Fibroblast of skin of left biceps (primary cell): Measurements from ENCODE around the gene EGFLAM.
A peak's percentile ranks its signal among the peaks of the same experiment; 100 is the strongest.

Source experiments
- DNase-seq, 2 experiments: peaks; one replicate each; pipeline ENCODE4 v3.0.0-alpha.2; 2013; ENCODE audit warnings: low read depth in 2 of 2

The EGFLAM gene

DNA sequence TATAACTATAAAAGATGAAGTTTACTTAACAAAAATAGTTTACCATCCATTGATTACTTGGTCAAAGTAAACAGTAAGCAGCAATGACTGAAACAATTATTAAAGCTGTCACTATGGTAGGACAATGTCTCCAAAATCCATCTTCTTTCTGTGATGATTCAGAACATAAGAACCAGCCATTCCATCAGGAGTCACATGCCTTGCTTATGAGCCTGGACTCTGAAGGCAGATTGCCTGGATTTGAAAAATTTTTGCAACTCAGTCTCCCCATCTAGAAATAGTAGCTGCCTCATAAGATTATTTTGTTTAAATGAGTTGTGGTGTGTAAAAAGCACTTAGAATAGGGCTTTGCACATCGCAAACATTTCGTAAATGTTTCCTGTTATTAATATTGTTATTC is 161.9 kb downstream of the EGFLAM start:
- DNase-seq: no peak

DNA sequence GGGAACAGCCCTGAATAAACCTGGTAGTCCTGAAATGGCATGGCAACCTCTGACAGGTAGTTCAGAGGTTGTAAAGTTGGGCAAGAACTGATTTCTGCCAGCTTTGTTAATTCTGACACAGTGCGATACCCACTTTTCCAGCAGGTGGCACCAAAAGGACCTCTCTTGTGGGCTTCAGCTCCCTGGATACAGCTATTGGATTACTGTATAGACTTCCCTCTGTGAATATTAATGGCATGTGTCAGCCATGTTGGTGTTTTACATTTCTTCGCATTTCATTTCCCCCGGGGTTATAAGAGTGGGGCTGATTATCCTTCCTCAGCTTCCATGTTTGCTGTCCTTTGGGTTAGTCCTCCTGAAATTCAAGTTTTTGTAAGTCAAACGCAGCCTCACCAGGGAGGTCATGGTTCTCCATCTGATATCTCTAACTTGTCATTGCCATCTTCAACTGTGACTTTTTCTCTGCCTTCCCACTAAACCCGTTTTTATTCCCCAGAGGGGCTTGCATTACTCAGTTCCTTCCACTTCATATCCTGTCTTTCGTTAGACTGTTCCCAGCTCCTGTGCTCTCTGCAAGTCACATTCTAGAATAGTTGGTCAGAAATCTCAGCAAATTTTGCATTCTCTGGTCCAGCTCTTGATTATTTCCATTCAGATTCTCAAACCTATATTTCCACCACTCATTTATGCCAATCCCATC is 162.5 kb downstream of the EGFLAM start:
- peak; percentile 54 to 59 for DNase-seq

DNA sequence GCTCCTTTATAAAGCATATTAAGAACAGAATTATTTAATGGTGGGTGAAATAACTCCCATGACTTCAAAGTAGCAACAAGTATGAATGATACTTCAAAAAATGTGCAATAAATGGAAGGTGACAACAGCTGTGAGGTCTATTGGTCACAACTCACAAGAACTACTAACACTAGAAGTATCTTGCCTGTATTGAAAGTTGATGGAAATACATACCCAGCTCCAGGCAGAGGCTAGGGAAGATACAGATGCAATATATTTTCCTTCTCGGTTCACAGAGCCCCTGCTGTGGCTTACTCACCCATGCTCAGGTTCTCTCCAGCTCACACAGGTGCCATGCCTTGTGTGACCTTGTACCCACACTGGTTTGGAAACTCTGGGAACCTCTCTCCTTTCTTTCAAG is 164.3 kb downstream of the EGFLAM start:
- DNase-seq: no peak

DNA sequence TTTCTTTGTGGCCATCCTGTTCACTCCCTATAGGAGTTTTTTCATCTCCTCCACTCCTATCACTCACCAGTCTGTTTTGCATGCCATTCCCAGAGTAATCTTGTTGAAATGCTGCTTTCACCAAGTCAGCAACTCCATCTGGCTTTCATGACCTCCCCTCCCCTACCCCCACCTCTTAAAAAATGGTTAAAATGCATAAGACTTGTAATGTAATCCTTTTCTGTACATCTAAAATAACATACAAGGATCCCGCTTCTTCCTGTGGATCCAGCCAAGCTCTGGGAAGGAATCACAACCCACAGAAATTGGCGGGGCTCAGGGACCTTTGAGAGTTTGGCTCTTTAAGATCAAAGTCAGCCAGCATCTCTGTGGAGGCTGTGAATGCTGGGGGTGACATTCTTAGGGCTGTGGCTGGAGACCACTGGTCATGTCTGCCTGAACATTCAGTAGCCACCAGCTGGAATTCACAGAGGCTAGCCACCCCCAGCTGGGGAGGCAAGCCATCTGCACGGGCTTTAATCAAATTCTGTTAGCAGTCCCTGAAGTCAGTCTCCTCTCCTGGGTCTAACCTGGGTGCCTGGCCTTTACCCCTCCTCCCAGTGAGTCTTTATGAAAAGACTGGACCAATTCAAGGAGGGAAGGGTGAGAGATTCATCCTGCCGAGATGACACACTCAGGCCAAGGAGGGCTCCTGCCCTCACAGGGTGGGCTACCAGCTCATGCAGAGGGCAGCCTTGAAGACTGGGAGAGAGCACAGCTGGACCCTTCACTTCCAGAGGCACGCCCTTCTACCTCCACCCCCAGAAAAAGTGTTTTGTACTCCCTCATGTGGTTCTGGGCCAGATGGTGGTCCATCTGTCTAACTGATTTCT is 165.2 kb downstream of the EGFLAM start:
- no peak for DNase-seq

DNA sequence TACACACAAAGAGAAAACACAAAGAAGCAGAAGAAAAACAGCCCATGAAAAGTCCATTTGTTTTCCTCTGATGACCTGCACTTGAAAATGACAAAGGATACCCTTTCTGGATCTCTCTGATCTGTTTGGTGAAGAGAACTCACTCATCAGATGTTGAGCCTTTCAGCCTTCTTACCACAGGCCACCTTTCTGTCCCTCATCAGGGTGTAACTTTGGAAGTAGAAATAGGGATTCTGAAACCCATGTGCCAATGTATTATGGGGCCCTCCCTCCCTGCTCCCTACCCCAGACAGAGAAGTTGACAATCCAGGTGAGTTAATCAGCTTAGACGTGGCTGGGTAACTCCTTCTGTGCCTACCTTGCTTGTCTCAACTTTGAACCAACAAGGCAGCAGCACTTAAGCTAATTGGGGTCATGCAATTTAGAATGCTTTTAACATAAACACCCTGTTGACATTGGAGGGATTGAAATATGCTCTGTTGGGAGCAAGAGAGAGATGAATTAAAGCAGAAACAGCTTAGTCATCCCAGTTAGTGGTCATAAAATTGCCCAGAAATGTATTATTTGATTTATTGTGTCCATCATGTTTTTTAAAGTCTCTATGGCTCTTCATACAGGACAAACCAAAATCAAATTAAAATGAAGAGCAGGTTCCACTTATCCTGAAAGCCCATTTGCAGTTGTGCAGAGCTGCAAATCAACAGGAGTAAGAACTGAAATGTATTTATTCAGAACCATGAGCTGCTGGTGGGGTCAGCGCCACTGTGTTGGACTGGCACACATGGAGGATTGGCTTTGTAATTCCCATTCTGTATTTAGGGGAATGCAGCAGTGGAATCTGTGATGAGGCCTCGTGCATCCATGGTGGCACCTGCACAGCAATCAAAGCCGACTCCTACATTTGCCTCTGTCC is 166.0 kb downstream of the EGFLAM start:
- DNase-seq: no peak

DNA sequence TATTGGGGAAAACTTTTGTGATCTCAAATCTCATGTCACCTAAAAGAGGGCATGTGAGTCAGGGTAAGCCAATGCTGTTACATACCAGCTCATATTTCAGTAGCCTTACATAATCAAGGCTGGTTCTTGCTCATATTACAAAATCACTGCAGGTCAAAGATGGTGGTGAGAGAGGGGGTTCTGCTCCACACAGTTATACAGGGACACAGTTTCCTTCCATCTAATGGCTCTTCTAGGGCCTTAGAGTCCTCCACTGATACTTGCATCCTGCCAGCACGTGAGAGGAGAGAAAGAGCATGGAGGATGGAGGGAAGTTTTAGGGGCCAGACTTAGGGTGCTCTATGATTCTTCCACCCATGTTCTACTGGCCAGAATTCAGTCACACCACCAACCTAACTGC is 168.1 kb downstream of the EGFLAM start:
- DNase-seq: no peak

DNA sequence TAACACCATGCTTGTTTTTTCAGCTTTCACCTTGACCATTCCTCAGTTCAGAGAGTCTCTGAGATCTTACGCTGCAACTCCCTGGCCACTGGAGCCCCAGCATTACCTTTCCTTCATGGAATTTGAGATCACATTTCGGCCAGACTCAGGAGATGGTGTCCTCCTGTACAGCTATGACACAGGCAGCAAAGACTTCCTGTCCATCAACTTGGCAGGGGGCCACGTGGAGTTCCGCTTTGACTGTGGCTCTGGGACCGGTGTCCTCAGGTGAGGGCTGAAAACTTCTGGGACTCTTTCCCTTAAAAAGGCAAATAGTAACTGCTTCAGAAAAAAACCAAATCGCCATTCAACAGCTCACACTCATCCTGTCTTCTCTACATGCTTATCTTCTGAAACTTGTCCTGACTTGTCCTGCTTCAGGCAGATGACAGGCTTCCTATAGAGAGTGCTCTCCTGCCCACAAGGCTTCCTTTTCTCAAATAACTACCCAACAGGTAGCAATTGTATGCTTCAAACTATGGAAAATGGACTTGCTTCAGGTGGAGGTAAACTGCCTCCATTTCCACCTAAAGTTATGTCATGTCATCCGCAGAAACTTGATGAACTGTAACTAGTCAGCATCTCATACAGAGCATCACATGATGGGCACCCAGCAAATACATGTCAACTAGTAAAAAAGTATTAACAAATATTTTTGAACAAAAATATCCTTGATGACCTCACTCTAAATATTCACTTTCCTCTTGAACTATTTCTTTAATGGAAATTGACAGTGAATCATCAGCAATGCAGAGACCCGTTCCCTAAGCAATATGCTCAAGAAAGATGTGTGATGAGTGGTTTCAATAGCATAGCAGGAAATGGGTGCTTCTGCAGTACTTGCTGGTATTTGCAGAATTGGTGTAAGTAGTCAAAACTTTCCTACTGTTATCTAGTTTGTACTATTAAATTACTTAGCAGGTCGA is 168.9 kb downstream of the EGFLAM start:
- no peak for DNase-seq

DNA sequence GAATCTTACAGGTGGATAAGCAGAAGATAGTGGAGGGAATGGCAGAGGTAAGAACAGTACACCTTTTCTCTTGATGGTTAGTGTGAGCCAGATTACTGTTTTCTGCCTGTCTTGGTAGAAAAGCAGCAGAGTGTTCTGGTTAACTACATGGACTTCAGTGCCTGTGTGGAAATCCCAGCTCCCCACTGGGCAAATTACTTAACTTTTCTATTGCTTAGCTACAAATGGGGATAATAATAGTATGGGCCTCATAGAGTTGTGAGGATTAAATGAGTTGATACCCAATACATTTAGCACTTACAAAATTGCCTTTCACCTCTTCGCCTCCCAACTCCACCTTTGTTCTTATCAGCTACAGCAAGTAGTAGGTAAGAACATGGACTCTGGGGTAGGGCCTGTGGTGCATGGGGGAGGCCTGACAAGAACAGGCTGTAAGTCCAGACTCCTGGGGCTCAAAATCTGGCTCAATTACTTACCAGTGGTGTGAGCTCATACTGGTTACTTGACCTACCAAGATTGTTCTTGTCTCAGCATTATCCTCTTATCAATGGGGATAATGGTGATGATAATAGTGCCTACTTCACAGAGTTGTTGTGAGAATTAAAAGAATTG is 173.0 kb downstream of the EGFLAM start:
- DNase-seq: no peak

DNA sequence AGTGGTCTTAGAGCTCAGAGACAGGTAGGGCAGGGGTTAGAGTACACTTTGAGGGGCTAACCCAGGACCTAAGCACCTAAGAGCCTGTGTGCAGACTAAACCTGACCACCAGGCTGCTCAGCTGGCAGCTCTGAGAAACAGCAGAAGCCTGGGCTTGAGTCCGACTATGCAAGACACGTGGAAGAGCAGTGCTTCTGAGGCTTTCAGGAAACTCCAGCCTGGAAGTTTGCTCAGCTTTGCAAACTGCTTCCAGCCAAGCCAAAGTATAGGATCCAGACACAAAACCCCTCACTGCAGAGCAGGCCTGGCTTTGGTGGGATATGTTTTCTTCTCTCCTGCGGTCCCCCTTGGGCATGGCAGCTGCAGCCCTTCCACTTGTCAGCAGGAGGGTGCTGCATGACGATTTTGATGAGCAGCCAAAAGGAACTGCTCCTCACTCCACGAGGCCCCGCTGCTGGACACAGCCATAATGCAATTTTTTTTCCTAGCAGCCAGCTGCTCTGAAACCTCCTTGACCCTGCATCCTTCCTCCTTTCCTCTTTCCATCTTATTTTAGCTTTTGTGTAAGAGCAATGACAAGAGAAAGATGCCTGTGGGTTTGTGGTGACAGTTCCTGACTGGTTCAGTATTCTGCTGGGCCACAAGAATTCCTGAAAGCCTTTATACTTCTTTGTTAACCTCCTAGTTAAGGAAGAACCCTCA is 175.0 kb downstream of the EGFLAM start:
- peak; percentile 66 to 70 for DNase-seq

DNA sequence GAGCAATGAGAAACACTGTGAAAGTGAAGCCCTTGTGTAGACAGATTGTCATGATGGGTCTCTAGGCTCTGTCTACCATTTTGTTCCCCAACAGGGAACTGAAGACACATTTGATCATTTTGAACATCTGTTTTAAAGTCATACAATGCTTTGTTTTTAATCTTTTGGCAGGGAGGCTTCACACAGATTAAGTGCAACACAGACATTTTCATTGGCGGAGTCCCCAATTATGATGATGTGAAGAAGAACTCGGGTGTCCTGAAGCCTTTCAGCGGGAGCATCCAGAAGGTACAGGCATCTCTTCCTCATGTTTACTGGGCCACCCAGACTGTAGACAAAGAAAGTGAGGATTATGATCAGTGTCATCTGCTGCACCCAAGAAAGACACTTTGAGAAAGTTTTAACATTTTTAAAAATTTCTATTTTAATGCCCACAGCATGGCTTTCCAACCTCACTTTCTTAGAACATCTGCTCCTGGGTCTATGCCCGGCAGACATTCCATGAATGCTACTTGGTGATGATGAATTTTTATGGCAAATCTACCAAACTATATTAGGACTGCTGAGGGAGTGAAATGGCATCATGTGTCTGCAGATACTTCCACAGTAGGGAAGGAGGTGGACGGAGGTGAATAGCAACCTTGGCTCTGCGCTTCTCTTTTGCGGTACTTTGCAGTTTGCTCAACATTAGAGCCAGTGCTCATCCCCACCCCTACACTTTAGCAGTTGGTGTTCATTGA is 176.8 kb downstream of the EGFLAM start:
- DNase-seq: no peak

DNA sequence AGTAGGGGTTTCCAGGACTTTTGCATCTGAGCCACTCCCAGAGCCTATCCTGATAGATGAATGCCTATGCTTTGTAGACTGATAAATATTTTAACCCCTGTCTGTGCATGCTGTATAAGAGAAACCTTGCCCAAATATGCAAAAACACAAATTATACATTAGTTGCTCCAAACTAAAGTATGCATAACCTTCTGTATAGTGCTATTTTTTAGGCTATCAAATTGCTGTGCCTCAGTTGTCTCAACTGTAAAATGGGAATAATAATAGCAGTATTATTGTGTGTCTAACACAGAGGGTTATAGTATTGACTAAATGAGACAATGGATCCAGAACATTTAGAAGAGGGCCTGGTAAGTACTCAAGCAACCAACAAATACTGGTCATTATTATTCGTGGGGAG is 180.4 kb downstream of the EGFLAM start:
- no peak for DNase-seq

DNA sequence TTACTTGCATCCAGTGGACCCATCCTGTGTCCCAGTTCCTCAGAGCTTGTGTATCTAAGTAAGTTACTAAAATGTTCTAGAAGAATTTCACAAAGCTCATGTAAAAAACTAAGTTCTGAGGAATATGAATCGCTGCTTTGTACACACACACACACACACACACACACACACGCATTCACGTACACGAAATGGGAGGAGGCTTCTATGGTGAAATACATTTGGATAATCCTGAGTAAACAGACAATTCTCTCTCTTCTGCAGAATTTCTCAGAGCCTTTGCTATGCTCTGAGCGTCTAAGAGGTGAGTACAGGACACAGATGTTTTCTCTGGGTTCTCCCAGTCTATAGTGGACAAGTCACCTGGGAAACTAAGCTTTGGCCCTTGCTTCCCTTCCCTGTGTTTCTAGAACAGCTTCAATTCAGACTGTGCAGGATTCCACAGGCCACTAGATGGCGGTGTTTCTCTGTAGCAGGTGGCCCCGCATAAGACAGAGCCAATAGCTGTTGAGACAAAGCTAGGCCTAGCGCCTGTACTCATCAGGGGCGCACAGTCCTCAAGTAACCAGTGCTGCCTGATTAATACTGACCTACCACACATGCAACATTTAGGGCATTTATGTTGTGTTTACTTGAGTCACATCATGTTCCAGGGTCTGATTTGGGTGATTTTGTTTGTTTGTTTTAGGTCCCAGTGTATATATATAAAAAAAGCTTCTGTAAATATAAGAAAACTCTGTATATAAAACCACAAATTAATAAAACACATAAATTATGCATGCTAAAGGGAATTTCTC is 183.3 kb downstream of the EGFLAM start:
- peak; percentile 68 to 71 for DNase-seq

DNA sequence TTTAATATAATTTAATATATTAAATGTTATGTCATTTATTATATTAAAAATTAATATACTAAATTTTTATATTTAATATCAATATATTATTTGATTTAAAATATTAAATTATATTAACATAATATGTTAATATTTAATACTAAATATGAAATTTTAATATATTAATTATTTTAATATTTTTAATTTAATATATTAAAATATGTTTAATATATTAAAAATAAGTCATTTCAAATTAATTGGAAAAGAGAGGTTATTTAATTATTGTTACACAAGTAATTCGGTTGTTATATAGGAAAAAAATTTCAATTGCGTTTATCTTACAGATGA is 183.9 kb downstream of the EGFLAM start:
- no peak for DNase-seq

DNA sequence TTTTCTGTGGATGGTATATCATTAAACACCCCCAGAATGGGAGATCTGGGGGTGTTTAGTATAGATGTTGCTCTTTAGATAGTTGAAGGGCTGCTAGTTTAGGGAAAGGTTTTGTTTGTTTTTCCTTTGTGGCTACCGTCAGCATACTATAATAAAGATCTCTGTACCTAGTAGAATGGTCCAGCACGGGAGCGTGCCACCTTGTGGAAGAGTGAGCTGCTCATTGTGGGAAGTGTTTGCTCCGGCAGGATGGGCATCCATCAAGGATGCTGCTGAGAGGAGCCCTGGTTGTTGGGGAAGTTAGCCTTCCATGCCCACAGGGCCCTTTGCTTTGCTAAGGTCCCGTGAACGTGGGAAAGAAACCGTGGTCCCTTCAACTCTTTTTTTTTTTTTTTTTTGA is 185.0 kb downstream of the EGFLAM start:
- no peak for DNase-seq

DNA sequence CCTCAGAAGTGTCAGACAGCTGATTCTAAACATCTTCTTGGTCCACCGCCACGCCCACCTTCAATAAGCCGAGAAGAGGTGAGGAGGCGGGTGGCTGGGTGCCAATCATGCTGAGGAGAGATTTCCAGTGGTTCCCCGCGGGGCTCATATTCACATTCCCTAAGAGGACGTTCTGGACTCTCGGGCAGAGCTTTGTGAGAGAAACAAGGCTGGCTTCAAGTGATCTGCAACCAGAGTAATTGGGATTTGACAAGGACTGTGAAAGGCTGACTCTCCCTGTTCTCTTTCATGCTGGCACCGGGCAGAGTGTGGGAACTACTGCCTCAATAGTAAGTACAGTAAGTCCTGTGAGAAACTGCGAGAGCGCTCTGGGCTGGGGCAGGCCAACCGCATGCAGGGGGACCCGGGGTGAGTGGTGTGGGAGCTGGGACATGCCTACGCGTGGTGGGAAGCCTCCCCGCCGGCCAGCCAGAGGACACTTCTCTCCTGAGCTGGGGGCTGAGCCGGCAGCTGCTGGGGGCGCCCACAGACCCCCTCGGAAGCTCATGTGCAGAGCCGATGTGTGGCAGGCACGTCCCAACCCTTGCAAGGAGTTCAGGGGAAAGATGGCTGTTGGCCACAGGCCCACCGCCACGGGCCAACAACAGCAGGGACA is 187.1 kb downstream of the EGFLAM start:
- DNase-seq: no peak

DNA sequence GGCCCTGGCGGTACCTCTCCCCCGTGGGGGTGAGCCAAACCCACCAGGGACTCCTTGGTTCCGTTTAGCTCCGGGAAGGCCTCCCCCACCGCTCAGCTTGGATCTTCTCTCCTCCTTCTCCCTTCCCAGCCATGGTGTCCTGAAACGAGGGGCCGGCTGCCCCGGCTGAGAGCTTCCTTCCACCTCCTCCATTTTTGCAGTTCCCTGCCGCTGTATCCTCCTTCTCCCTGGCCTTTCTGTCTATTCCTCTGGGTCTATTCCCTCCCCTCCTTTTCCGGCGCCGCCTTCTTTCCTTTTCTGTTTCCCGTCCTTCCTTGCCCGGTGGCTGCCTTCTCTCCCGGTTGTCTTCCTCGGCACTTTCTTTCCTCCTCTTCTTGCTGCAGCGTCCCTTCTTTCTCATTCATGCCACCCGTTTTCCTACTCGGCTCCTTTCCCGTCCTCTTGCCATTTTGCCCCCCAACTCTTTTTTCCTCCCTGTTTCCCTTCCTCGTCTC is 187.7 kb downstream of the EGFLAM start:
- no peak for DNase-seq

DNA sequence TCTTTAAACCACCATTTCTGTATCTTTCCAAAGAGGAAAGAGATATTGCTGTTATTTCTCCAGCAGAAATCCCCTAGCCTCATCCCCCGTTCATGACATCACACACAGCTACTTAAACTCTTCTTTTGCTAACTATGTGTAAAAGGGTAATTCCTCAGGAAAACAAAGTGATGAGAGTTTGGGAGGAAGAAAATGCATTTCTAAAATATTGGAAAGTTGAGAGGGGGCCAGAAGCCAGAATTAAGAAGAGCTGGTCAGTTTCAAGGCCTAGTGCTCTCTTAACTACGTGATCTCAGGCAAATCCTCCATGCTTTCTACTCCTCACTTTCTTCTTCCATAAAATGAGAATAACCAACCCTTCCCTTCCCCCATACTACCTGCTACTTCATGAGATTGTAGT is 188.7 kb downstream of the EGFLAM start:
- no peak for DNase-seq

DNA sequence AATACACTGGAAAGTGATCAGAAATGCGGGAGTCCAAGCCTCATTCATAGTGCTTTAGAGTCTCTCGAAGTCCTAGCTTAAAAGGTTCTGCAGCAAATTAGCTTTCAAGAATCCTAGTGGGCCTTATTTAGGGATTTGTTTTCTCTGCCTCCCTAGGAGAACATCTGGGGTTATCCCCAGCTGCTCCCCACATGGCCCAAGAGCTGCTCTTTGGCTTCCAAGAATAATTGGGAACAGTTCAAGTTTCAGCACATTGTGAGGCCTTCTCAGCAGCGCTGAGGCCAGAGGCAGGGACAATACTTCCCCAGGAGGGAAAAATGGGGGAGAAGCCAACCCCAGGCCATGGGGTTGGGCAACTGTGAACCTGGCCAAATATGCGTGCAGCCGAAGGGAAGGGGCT is 189.4 kb downstream of the EGFLAM start:
- DNase-seq: peak in 1 of 2 experiments; percentile 60
